SK-N-SH (cell line): ENCODE results near the gene SHROOM1. TPM values are rescaled to one million over a fixed set of nuclear protein-coding genes. Genes with fewer than 3 reads are reported as not detected.

Experiments used
- CTCF ChIA-PET: fragments of 300-600, 350-600 bp; formaldehyde crosslinking; extraction: SDS; loops from one replicate; lab custom pipeline; 2021; lab: Yijun Ruan, JAX
- POLR2A ChIA-PET: fragments of 350-600 bp; sonication (Branson Sonifier 250); formaldehyde crosslinking; extraction: SDS; loops from one replicate; lab custom pipeline; 2020; ENCODE audit warnings: antibody characterized with exemption, inconsistent platforms; lab: Yijun Ruan, JAX
- DNase-seq: peaks from one replicate; pipeline ENCODE4 v3.0.0; 2012
- H2AFZ ChIP-seq: fragments of 200-600 bp; sonication (generic); 2 replicates; pipeline ENCODE4 v1.8.1; 2016; ENCODE audit warnings: antibody characterized with exemption, mild to moderate bottlenecking, low read depth
- H3F3A ChIP-seq: fragments of 200-600 bp; sonication (generic); replicated peaks from 2 replicates; pipeline ENCODE3; 2016; ENCODE audit warnings: antibody characterized with exemption, mild to moderate bottlenecking; ENCODE audit not compliant: insufficient read depth
- H3K27ac ChIP-seq, 2 experiments: fragments of 200-500 bp in 1 of 2; fragments of 200-600 bp in 1 of 2; sonication (Bioruptor generic) in 1 of 2; sonication (generic), shearing (Covaris generic) in 1 of 2; 2 replicates each; pipeline versions ENCODE4 v1.5.1 to v1.6.1; 2014 to 2016; ENCODE audit warnings: low read depth in 2 of 2, inconsistent platforms in 1 of 2, low read length in 1 of 2, mild to moderate bottlenecking in 1 of 2, mixed read lengths in 1 of 2
- H3K27me3 ChIP-seq: fragments of 200-600 bp; sonication (generic), shearing (Covaris generic); 2 replicates; pipeline ENCODE4 v1.6.1; 2016; ENCODE audit warnings: mixed run types; ENCODE audit not compliant: insufficient read depth
- H3K36me3 ChIP-seq, 2 experiments: fragments of 200-500 bp in 1 of 2; fragments of 200-600 bp in 1 of 2; sonication (Bioruptor generic) in 1 of 2; sonication (generic) in 1 of 2; replicated peaks in 1 of 2; 2 replicates each; pipeline versions ENCODE3 to v1.5.1; 2014 to 2016; ENCODE audit warnings: low read length in 1 of 2, mild to moderate bottlenecking in 1 of 2; ENCODE audit not compliant: insufficient read depth in 2 of 2, control insufficient read depth in 1 of 2
- H3K4me1 ChIP-seq, 2 experiments: fragments of 200-500 bp in 1 of 2; fragments of 200-600 bp in 1 of 2; sonication (Bioruptor generic) in 1 of 2; sonication (generic), shearing (Covaris generic) in 1 of 2; 2 replicates each; pipeline versions ENCODE4 v1.5.1 to v1.6.1; 2014 to 2016; ENCODE audit warnings: low read depth in 1 of 2, low read length in 1 of 2, mixed run types in 1 of 2; ENCODE audit not compliant: insufficient read depth in 2 of 2, control insufficient read depth in 1 of 2
- H3K4me2 ChIP-seq: fragments of 200-600 bp; sonication (generic), shearing (Covaris generic); 2 replicates; pipeline ENCODE4 v1.6.1; 2017; ENCODE audit warnings: mixed run types
- H3K4me3 ChIP-seq, 2 experiments: fragments of 200-500 bp in 1 of 2; fragments of 200-600 bp in 1 of 2; sonication (Bioruptor generic) in 1 of 2; sonication (generic), shearing (Covaris generic) in 1 of 2; 2 replicates each; pipeline versions ENCODE4 v1.5.1 to v1.8.1; 2014 to 2016; ENCODE audit warnings: low read depth in 2 of 2, inconsistent platforms in 1 of 2, low read length in 1 of 2, mild to moderate bottlenecking in 1 of 2, mixed read lengths in 1 of 2, moderate library complexity in 1 of 2
- H3K79me2 ChIP-seq: fragments of 200-600 bp; sonication (generic); 2 replicates; pipeline ENCODE4 v1.8.1; 2017; ENCODE audit warnings: mild to moderate bottlenecking; ENCODE audit not compliant: insufficient read depth
- H3K9ac ChIP-seq: fragments of 200-600 bp; sonication (generic); 2 replicates; pipeline ENCODE4 v1.6.1; 2017; ENCODE audit warnings: mixed run types
- H3K9me2 ChIP-seq: fragments of 200-600 bp; sonication (generic); 2 replicates; pipeline ENCODE4 v1.6.1; 2017; ENCODE audit warnings: mixed run types
- H3K9me3 ChIP-seq: fragments of 200-600 bp; sonication (generic); 2 replicates; pipeline ENCODE4 v1.6.1; 2017; ENCODE audit warnings: mixed run types, mild to moderate bottlenecking, moderate library complexity
- H4K20me1 ChIP-seq: fragments of 200-600 bp; sonication (generic); 2 replicates; pipeline ENCODE4 v1.6.1; 2017; ENCODE audit warnings: mild to moderate bottlenecking, mixed run types; ENCODE audit not compliant: insufficient read depth
- CHD2 ChIP-seq: fragments of 150-350 bp; IDR thresholded peaks from 2 replicates; pipeline ENCODE4 v1.6.1; 2018; ENCODE audit warnings: low read length; ENCODE audit not compliant: partially characterized antibody
- CTCF ChIP-seq: fragments of 200-600 bp; sonication (generic); IDR thresholded peaks from 2 replicates; pipeline ENCODE4 v1.6.1; 2017; ENCODE audit warnings: antibody characterized with exemption, mild to moderate bottlenecking, moderate library complexity
- ELF1 ChIP-seq: IDR thresholded peaks from 2 replicates; pipeline ENCODE4 v1.4.0; 2012
- EZH2phosphoT487 ChIP-seq: fragments of 200-600 bp; sonication (generic); IDR thresholded peaks from 2 replicates; pipeline ENCODE4 v1.6.1; 2017; ENCODE audit warnings: low read depth, mixed run types, mild to moderate bottlenecking, antibody characterized with exemption, moderate library complexity, borderline replicate concordance
- FOSL2 ChIP-seq: IDR thresholded peaks from 2 replicates; pipeline ENCODE4 v1.4.0; 2012; ENCODE audit warnings: low read depth, mild to moderate bottlenecking, moderate library complexity, borderline replicate concordance
- FOXJ3 ChIP-seq: sonication (generic); formaldehyde crosslinking; IDR thresholded peaks from 2 replicates; pipeline ENCODE4 v1.5.1; 2020; ENCODE audit warnings: mild to moderate bottlenecking, missing genetic modification reagents
- FOXM1 ChIP-seq: IDR thresholded peaks from 2 replicates; pipeline ENCODE4 v1.4.0; 2012; ENCODE audit warnings: low read depth, mild to moderate bottlenecking
- IRF3 ChIP-seq: fragments of 150-350 bp; IDR thresholded peaks from 2 replicates; pipeline ENCODE4 v1.6.1; 2016; ENCODE audit warnings: mild to moderate bottlenecking, low read depth, low read length
- MAX ChIP-seq: IDR thresholded peaks from 2 replicates; pipeline ENCODE4 v1.4.0; 2012; ENCODE audit warnings: low read depth
- MEF2A ChIP-seq: IDR thresholded peaks from 2 replicates; pipeline ENCODE4 v1.4.0; 2012; ENCODE audit warnings: low read depth, borderline replicate concordance
- POLR2AphosphoS5 ChIP-seq: IDR thresholded peaks from 2 replicates; pipeline ENCODE4 v1.6.1; 2012; ENCODE audit warnings: low read depth, low read length
- RAD21 ChIP-seq: IDR thresholded peaks from 2 replicates; pipeline ENCODE4 v1.6.1; 2012; ENCODE audit warnings: mild to moderate bottlenecking, low read length
- REST ChIP-seq: IDR thresholded peaks from 2 replicates; pipeline ENCODE4 v1.6.1; 2012; ENCODE audit warnings: mild to moderate bottlenecking, low read depth, low read length, moderate library complexity
- TAF1 ChIP-seq: IDR thresholded peaks from 2 replicates; pipeline ENCODE4 v1.6.1; 2012; ENCODE audit warnings: low read depth, mild to moderate bottlenecking, low read length, moderate library complexity, borderline replicate concordance
- TCF12 ChIP-seq: IDR thresholded peaks from 2 replicates; pipeline ENCODE4 v1.4.0; 2012
- USF1 ChIP-seq: IDR thresholded peaks from 2 replicates; pipeline ENCODE4 v1.4.0; 2012; ENCODE audit warnings: low read depth, borderline replicate concordance
- YY1 ChIP-seq: IDR thresholded peaks from 2 replicates; pipeline ENCODE4 v1.4.0; 2012; ENCODE audit warnings: low read depth, mild to moderate bottlenecking
- ZBTB33 ChIP-seq: IDR thresholded peaks from 2 replicates; pipeline ENCODE4 v1.4.0; 2012; ENCODE audit warnings: low read depth, borderline replicate concordance
- WGBS: methylation state at CpG from one replicate; pipeline ENCODE4 v1.1.6; 2017; ENCODE audit warnings: low lambda C conversion rate; 5-methylcytosine and 5-hydroxymethylcytosine counted together
- polyA plus RNA-seq, 3 experiments: library from polyadenylated mRNA; depleted of rRNA; stranded (reverse); fragments of >200 nt; gene quantifications; 2 replicates each; pipeline ENCODE4 v1.2.3, GENCODE V29; 2012

The SHROOM1 gene
- polyA plus RNA-seq, 1 of the 3 experiments (the other 2 are of a cell fraction), result 3.8 TPM

GRCh38 chr5:132780577-132780976, 49.9 kb downstream of the SHROOM1 start:
- no peak overlapping the region for H3K27ac ChIP-seq
- CTCF ChIA-PET, result interaction anchor here (0.7 kb wide), 1 partner anchor 254 kb away, joined by 3 read pairs; no protein-coding TSS in a partner anchor
- H3K79me2 ChIP-seq, result peaks cover 12% of the 10 kb centered on the region
- H2AFZ ChIP-seq, result no peak overlapping the region
- DNase-seq, result no peak
- no peaks in the 10 kb centered on the region for H3K9me2 ChIP-seq
- TF ChIP-seq FOXM1, result no peak
- no peak for TF ChIP-seq RAD21
- TF ChIP-seq POLR2AphosphoS5, result no peak
- TF ChIP-seq TAF1, result no peak
- no peak for TF ChIP-seq FOSL2
- no peak for TF ChIP-seq ZBTB33
- TF ChIP-seq FOXJ3, result no peak
- TF ChIP-seq TCF12, result no peak
- no peak for TF ChIP-seq EZH2phosphoT487
- no peak overlapping the region for H3K4me2 ChIP-seq
- 91% methylated on average over 1 of the region's 1 CpG for WGBS
- no peaks in the 10 kb centered on the region for H3K27me3 ChIP-seq
- no peak overlapping the region for H3K9ac ChIP-seq
- no peaks in the 10 kb centered on the region for H3K36me3 ChIP-seq
- no peaks in the 10 kb centered on the region for H4K20me1 ChIP-seq
- POLR2A ChIA-PET, result no interaction called here
- H3F3A ChIP-seq, result peaks cover 5% of the 10 kb centered on the region
- no peaks in the 10 kb centered on the region for H3K9me3 ChIP-seq
- peaks cover 11 to 21% of the 10 kb centered on the region in 2 experiments; a peak in 2 of 4 replicates for H3K4me1 ChIP-seq
- H3K4me3 ChIP-seq, result no peak overlapping the region

- Histone ChIP-seq H3K79me2 (peaks cover 19% of the 10 kb centered on the region), H3K36me3 (no peaks in the 10 kb centered on the region), H3K9me2 (no peaks in the 10 kb centered on the region), H2AFZ (no peak overlapping the region), H3K27me3 (no peaks in the 10 kb centered on the region), H3K4me3 (no peak overlapping the region), H3K9me3 (no peaks in the 10 kb centered on the region), H4K20me1 (no peaks in the 10 kb centered on the region), H3K4me2 (no peak overlapping the region), H3K27ac (no peak overlapping the region), H3K9ac (no peak overlapping the region), H3K4me1 (peaks cover 17 to 27% of the 10 kb centered on the region in 2 experiments; a peak in 2 of 4 replicates), H3F3A (peaks cover 5% of the 10 kb centered on the region)
- ChIA-PET POLR2A (no interaction called here), CTCF (no interaction called here)
- WGBS, result 98% methylated on average over 3 of the region's 3 CpGs
- DNase-seq, result no peak
- no peak for TF ChIP-seq CTCF
- no peak for TF ChIP-seq ELF1
- TF ChIP-seq MEF2A, result no peak
- TF ChIP-seq YY1, result no peak
- no peak for TF ChIP-seq POLR2AphosphoS5
- TF ChIP-seq FOXJ3, result no peak
- TF ChIP-seq FOXM1, result no peak
- no peak for TF ChIP-seq MAX
- TF ChIP-seq REST, result no peak
- TF ChIP-seq IRF3, result no peak
- no peak for TF ChIP-seq EZH2phosphoT487
- no peak for TF ChIP-seq USF1
- TF ChIP-seq CHD2, result no peak
These were observed 50.5 kb downstream of the SHROOM1 start for GRCh38 chr5:132779961-132780360.
